HG03175 (cell line): ENCODE data around the gene SAE1.
"Not testable (repeated sequence)": the region's sequence is repeated elsewhere in the genome, so short reads cannot be mapped to it uniquely, and the experiment has no call there.

Experiments
- ATAC-seq: cut with Tn5 transposase; IDR thresholded peaks from one replicate; pipeline ENCODE4 v1.9.1; 2021; ENCODE audit warnings: mild to moderate bottlenecking, moderate library complexity; ENCODE audit not compliant: unreplicated experiment

SAE1 gene

DNA sequence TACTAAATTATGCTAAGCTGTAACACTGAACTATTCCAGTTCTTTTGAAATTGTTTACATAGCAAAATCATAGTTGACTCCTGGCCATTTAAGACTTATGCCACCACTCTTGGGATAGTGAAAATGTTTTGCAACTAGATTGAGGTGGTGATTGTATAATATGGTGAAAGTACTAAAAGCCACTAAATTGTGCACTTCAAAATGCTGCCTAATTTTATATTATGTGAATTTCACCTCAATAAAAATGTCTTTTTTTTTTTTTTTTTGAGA is 5.0 kb upstream of the SAE1 start:
- no peak for ATAC-seq

DNA sequence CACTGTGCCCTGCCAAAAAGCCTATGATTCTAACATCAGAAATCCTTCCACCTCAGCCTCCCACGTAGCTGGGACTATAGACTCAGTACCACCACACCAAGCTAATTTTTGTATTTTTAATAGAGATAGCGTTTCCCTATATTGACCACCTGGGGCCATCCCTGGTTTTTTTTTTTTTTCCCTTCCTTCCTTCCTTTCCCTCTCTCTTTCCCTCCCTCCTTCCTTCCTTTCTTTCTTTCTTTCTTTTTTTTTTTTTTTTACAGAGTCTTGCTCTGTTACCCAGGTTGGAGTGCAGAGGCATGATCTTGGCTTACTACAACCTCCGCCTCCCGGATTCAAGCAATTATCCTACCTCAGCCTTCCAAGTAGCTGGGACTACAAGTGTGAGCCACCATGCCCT is 1.1 kb upstream of the SAE1 start:
- no peak for ATAC-seq

DNA sequence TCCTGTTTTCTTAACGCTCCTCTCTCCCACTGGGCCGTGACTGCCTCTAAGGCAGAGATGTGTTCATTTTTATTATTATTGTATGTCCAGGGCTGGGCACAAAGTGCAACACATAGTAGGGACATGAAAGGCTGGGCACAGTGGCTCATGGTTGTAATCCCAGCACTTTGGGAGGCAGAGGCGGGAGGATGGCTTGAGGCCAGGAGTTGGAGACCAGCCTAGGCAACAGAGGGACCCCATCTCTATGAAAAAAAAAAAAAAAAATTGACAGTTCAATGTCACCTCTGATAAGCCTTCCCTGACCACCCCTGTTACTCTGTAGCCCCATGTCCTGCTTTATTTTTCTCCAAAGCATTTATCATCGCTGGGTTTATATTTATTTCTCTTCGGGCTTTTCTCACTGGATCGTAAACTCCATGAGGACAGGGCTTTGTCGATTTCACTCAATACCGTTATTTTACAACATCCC is 481 bp upstream of the SAE1 start:
- ATAC-seq: no peak

DNA sequence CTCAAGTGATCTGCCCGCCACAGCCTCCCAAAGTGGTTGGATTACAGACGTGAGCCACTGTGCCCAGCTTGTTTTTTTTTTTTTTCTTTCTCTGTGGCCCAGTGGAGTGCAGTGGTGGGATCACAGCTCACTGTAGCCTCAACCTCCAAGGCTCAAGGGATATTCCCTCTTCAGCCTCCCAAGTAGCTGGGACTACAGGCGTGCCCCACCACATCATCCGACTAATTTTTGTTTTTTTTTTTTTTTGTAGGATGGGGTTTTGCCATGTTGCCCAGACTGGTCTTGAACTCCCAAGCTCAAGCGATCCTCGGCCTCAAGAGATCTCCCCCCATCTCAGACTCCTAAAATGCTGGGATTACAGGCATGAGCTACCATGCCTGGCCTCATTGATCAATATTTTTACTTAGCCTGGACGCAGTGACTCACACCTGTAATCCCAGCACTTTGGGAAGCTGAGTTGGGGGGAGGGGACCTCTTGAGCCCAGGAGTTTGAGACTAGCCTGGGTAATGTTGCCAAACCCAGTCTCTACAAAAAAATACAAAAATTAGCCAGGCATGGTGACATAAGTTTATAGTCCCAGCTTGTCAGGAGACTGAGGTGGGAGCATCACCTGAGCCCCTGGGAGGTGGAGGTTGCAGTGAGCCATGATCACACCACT is 1.7 kb downstream of the SAE1 start:
- no peak for ATAC-seq

DNA sequence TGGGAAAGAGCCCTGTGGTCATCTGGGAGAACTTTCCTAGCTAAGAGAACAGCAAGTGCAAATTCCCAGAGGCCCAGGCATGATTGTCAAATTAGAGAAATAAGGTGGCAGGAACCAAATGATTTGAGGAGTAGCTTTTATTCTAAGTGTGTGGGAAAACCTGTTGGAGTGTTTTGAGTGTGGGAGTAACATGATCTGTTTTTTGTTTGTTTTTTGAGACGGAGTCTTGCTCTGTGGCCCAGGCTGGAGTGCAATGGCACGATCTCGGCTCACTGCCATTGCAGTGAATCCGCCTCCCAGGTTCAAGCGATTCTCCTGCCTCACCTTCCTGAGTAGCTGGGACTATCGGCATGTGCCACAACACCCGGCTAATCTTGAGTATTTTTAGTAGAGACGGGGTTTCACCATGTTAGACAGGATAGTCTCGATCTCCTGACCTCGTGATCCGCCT is 2.4 kb downstream of the SAE1 start:
- no peak for ATAC-seq

DNA sequence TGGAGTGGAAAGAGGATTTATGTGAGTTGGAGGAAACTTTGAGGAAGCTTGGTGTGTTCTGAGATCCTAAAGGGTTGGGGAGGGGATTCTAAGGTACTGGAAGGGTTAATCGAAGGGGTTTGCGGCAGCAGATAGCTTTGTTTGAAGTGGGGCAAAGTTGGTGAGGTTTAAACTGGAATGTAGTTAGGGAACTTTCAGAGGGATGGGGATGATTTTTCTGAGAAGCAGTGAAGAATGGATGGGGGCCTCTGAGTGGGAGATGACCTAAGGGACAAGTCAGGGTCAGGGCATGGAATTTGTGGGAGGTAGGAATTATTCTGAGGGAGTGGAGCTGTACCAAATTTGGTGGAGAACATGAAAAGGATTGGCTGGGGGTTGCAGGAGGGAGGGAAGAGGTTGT is 3.9 kb downstream of the SAE1 start:
- no peak for ATAC-seq

DNA sequence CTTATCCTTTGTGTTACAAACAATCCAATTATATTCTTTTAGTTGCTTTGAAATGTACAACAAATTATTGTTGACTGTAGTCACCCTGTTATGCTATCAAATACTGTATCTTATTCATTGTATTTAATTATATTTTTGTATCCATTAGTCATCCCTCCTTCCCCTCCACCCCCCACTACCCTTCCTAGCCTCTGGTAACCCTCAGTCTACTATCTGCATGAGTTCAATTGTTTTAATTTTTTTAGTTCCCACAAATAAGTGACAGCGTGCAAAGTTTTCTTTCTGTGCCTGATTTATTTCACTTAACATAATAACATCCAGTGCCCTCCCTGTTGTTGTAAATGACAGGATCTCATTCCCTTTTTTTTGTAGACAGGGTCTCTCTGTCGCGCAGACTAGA is 4.5 kb downstream of the SAE1 start:
- ATAC-seq: no peak

DNA sequence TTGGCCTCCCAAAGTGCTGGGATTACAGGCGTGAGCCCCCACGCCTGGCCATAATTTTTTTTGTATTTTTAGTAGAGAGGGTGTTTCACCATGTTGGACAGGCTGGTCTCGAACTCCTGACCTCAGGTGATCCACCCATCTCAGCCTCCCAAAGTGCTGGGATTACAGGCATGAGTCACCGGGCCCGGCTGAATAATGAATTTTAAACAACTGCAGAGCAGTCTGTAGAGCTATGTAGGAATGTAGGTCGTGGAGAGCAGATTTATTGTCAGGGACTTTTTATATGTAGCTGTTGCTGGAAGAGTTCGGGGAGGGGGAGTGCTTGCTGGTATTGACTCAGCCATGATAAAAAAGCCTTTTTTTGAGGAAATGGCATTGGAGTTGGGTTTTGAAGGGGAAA is 10.6 kb downstream of the SAE1 start:
- ATAC-seq: not testable (repeated sequence)

DNA sequence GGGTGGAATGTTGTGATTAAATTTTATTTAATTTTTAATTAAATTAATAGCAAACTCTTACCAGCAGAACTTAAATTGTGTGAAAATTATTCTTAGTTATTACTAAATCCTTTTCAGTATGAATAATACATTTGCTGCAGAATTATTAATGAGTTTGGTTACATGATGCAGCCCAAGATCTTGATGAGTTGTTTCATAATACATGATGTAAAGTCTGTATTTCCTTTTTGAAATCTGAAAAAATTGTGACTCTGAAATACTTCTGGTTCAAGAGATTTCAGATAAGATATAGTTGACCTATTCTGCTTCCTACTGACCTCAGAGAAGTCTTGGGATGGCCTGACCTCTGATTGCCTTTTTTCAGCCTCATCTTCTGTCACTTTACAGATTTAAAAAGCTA is 11.1 kb downstream of the SAE1 start:
- ATAC-seq: no peak

DNA sequence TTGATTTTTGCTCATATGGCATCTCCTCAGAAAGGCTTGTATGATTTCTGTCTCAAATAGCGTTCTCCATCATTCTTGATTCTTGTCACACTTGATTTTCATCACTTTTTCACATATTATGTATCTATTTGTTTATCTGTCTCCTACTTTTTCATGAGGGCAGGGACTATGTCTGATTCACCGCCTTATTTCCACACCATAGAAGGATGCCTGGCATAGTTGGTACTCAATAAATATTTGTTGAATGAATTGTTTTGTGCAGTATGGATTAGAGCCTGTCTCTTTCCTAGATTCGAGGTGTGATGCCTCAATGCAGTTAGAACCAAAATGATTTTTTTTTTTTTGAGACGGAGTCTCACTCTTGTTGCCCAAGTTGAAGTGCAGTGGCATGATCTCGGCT is 12.1 kb downstream of the SAE1 start:
- no peak for ATAC-seq

DNA sequence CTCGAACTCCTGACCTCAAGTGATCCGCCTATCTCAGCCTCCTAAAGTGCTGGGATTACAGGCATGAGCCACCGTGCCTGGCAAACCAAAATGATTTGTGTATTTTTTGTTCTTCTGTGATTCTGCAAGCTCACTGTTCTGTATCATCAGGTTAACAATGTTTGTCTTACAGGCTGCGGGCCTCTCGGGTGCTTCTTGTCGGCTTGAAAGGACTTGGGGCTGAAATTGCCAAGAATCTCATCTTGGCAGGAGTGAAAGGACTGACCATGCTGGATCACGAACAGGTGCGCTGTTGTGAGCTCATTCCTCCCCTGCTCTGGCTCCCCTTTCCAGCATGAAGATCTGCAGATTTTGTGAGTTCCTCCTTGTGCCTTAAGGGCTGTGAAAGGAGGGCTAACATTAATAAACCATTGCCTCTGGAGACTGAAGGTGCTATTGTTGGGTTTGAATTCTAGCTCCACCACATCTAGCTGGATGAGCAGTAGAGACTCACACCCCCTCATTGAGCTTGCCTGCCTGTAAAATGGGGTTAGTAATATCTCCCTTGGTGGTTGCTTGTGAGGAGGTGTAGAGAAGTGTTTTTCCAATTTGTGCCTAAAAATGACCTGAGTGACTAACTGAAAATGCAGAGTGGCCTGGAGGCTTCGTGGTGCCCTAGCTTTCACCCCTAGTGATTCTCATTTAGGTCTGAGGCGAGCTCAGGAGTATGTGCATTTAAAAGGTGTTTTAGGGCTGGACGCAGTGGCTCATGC is 12.9 kb downstream of the SAE1 start:
- ATAC-seq: no peak

DNA sequence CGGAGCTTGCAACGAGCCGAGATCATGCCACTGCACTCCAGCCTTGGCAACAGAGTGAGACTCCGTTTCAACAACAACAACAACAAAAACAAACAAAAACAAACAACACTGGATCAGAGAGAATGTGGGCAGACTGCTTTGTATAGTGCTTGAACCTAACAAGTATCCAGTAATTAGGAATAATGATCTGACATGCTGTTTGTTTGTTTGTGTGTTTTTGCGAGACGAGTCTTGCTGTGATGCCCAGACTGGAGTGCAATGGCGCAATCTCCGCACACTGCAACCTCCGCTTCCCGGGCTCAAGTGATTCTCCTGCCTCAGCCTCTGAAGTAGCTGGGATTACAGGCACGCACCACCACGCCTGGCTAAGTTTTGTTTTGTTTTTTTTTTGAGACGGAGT is 14.0 kb downstream of the SAE1 start:
- no peak for ATAC-seq

DNA sequence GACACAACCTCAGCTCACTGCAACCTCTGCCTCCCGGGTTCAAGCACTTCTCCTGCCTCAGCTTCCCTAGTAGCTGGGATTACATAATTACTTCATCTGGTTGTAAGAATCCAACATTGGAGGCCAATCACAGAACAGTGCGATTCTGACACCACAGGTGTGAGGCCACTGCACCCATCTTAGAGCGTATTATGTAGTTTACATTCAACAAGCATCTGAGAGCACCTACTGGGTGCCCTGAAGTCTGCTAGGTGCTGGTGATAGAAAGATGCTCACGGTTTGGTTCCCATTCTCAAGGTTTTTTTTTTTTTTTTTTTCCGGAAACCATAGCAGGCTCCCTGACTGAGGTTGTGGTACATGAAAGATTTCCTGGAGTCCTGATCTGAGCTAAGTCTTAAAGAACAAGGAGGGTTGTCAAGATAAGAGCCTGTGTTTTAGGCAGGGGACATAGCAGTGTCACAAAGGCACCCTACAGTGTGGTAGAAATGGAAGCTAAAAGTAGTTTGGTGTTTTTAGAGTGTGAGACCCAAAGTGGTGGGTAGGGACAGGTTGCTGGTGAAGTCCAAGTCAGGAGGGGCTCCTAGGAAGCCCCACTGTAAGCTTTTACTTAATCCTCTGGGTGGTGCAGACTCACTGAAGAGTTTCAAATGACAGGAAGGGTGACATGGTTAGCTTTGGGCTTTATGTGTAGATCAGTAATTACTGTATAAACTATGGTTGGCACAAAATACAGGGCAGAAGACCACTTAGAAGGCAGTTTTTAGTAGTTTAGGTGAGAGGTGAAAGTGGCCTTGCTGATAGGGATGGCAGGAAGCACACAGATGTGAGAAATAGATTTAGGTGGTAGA is 15.2 kb downstream of the SAE1 start:
- no peak for ATAC-seq

DNA sequence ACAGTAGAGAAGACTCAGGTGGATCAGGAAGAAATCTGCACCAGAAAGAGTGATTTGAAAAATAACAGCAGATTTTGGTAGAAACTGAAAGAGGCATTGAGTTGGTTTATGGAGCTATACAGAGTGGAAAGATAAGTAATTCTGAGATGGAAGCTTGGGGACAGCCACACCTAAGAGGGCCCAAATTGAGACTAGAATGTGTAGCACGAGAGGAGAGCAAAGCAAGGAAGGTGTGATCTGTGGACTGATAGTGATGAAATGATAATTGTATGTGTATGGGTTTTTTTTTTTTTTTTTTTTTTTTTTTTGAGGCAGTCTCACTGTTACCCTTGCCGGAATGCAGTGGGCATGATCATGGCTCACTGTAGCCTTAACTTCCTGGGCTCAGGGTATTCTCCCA is 16.3 kb downstream of the SAE1 start:
- ATAC-seq: no peak

DNA sequence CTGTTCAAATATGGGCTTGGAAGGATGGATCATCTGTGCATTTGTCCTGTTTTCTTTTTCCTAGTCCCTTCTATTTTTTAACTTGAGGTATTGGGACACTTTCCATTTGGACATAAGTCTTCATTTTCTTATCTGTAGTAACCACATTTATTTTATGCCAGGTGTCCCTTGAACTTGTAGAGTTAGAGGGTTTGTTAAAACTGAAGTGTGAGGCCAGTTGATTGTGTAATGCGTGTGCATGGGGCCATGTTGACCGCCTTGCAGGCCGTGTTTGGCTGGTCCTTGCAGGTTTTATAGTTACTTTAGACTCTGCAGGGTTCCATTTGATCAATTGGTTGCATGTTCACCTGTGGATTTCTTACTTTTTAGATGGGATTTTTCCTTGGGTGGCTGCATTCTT is 21.0 kb downstream of the SAE1 start:
- no peak for ATAC-seq

DNA sequence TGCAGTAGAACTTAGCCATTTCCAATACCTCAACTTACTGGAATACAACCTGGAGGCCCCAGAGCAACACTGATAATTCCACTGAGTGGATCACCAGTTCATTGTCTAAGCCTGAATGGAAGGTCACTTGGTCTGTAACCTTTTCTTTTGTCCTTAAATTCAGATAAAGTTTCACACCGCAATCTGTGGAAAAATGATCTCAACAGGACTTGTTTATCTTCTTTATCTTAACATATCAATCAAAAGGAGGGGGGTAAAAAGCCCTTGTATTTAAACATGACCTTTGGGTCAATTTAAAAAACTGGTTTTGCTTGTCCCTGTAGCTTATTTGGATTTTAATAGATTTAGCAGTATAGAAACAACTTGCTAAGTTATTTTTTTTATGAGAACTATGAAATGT is 21.6 kb downstream of the SAE1 start:
- ATAC-seq: no peak

DNA sequence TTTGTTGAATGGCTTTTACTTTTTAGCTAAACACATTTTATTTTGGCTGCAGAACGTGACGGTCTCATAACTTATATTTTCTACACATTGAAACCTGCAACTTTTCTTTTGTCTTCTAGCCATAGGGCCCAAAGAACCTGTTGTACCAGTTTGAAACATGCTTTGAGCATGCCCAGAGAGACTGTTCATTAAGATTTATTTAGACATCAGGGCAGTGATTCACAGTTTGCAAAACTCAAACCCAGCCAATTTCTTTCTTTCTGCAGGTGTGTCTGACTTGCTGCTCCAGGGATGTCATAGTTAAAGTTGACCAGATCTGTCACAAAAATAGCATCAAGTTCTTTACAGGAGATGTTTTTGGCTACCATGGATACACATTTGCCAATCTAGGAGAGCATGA is 22.0 kb downstream of the SAE1 start:
- no peak for ATAC-seq

DNA sequence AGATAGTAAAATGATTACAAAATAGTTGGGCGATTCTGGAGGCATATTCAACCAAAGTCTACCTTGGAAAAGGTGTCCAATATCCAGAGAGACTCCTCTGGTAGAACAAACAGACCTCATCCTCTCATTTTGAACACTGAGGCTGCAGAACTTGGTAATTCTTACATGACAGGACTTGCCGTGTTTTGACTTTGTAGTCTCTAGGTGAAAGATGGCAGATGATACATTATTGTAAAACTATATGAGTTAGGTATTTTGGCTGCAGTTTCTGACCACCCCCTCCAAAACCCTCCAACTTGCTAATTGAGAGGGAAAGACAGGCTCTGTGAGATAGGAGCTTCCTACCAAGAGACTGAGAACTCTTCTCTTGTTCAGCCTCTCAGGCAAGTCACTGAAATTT is 22.6 kb downstream of the SAE1 start:
- ATAC-seq: no peak

DNA sequence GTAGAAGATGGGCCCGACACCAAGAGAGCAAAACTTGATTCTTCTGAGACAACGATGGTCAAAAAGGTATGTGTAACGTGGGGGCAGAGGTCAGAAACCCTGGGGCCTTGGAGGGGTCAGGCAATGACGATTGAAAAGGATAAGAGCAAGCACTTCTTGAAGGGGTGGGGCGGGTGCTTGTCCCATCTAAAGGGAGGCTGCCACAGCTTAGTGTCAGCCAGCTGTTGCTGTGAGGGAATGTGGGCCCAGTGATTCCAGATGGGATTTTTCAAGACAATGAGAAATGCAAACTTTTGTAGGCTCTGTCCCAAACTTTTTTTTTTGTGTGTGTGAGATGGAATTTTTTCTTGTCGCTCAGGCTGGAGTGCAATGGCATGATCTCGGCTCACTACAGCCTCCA is 24.5 kb downstream of the SAE1 start:
- no peak for ATAC-seq

DNA sequence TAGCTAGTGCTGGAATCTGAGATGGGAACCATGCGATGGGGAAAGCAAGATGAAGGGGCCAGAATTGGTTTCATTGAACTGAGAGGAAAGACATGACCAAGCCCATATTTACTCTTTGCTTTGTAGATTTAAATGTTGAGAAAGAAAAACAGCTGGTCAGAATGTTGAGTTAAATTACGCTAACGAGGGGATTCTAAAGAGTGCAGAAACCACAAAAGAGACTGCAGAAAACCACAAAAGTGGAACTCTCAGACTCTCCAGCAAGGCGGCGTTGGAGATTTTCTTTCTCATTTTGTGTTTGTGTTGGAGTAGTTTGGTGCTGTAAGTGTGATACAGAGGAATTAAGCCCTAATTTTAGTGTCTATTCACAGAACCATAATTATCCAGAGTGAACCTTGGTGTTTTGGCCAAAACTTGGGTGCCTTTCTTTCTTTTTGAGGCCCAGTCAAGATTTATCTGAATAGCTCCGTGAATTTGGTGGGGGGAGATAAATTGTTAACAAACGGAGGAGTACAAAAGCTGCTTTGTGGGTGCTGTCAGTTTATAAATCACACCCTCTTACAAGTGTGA is 26.3 kb downstream of the SAE1 start:
- no peak for ATAC-seq

DNA sequence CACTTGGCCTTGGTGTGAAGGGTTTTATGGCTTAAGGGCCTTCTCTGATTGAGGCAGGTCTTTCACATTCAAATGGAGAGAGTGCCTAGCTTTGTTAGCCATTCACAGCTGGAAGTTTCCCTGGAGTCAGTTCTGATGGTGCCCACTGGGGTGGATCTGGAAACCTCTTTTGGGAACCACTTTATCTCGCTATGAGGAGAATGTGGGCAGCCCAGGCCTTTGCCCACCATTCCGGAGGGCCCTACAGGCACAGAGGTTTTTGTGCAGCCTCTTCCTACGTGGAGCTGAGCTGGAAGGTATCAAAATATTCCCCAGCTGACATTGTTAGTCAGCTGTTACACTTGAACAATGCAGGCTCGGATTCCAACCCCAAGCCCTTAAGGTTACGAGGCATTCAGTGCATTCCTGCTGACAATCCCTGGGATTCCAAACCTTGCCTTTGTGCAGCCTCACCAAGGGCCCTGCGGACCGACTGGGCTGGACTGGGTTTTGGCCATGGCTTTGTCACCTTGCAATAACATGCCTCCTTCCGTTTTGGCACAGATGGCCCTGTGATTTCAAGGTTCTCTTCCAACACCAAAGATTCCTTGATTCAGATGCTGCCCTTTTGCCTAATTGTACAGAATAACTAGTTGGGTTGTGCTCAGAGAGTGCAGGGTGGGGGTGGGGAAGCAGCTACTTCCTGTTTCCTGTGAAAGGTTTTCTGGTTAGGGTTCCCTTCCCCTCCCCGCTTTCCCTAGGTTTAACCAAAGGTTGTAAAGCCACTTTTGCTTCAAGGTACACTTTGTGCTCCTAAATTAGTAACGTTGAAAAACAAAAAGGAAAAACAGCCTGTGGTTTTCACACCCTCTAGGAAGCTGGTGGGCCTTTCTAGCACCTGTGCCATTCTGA is 27.0 kb downstream of the SAE1 start:
- ATAC-seq: no peak
